IMR-90 (cell line): ENCODE results near the gene CHRM5. TPM values are rescaled to one million over a fixed set of nuclear protein-coding genes. Genes with fewer than 3 reads are reported as not detected.

Source experiments
- ATAC-seq: fragments of 200-7000 bp; cut with Tn5 transposase; 2 replicates; pipeline ENCODE4 v1.9.1; 2020; ENCODE audit warnings: low read depth, mild to moderate bottlenecking, moderate library complexity
- BruUV-seq: library from RNA; stranded (reverse); fragments of 400-500 nt; replicated peaks from 2 replicates; lab custom pipeline; 2021; lab: Mats Ljungman, UMichigan
- CTCF ChIA-PET: fragments of 300-600 bp; formaldehyde crosslinking; extraction: SDS; loops from one replicate; lab custom pipeline; 2021; ENCODE audit warnings: antibody characterized with exemption; lab: Yijun Ruan, JAX
- POLR2A ChIA-PET: fragments of 300-600 bp; sonication (Branson Sonifier 250); formaldehyde crosslinking; loops from one replicate; lab custom pipeline; 2022; ENCODE audit warnings: antibody characterized with exemption; ENCODE audit not compliant: unreplicated experiment; lab: Charles Lee
- DNase-seq: peaks from one replicate; pipeline ENCODE4 v3.0.0; 2013
- H2AFZ ChIP-seq: replicated peaks from 2 replicates; pipeline ENCODE3; 2013; ENCODE audit warnings: low read length, mild to moderate bottlenecking; ENCODE audit not compliant: poor library complexity
- H2AK5ac ChIP-seq: 2 replicates; pipeline ENCODE4 v1.6.1; 2013; ENCODE audit warnings: low read depth, low read length, inconsistent platforms
- H2AK9ac ChIP-seq: replicated peaks from 2 replicates; pipeline ENCODE3; 2013; ENCODE audit warnings: mild to moderate bottlenecking, low read depth, low read length, moderate library complexity; ENCODE audit not compliant: poor library complexity
- H2BK120ac ChIP-seq: 2 replicates; pipeline ENCODE4 v1.6.1; 2013; ENCODE audit warnings: low read depth, low read length, inconsistent platforms
- H2BK15ac ChIP-seq: 3 replicates; pipeline ENCODE4 v1.6.1; 2013; ENCODE audit warnings: low read depth, low read length, inconsistent platforms
- H2BK20ac ChIP-seq: 2 replicates; pipeline ENCODE4 v1.6.1; 2013; ENCODE audit warnings: low read depth, mild to moderate bottlenecking, inconsistent platforms, low read length, moderate library complexity
- H2BK5ac ChIP-seq: 2 replicates; pipeline ENCODE4 v1.6.1; 2013; ENCODE audit warnings: mild to moderate bottlenecking, low read depth, low read length, inconsistent platforms; ENCODE audit not compliant: poor library complexity, severe bottlenecking
- H3K14ac ChIP-seq: replicated peaks from 2 replicates; pipeline ENCODE4 v1.6.1; 2013; ENCODE audit warnings: low read depth, low read length, inconsistent platforms
- H3K18ac ChIP-seq: 2 replicates; pipeline ENCODE4 v1.6.1; 2013; ENCODE audit warnings: low read depth, low read length, control low read depth
- H3K23ac ChIP-seq: 2 replicates; pipeline ENCODE4 v1.6.1; 2013; ENCODE audit warnings: low read depth, low read length, inconsistent platforms
- H3K27ac ChIP-seq: 2 replicates; pipeline ENCODE4 v1.5.1; 2013; ENCODE audit warnings: mild to moderate bottlenecking, control low read depth, low read length; ENCODE audit not compliant: insufficient read depth
- H3K27me3 ChIP-seq: 2 replicates; pipeline ENCODE4 v1.6.1; 2013; ENCODE audit warnings: low read length; ENCODE audit not compliant: control insufficient read depth, insufficient read depth
- H3K36me3 ChIP-seq: 2 replicates; pipeline ENCODE4 v1.6.1; 2013; ENCODE audit warnings: low read length, mixed read lengths; ENCODE audit not compliant: control insufficient read depth, insufficient read depth
- H3K4ac ChIP-seq: 2 replicates; pipeline ENCODE4 v1.6.1; 2013; ENCODE audit warnings: low read depth, low read length, inconsistent platforms
- H3K4me1 ChIP-seq: 2 replicates; pipeline ENCODE4 v1.6.1; 2013; ENCODE audit warnings: low read length, mixed read lengths; ENCODE audit not compliant: control insufficient read depth, insufficient read depth
- H3K4me2 ChIP-seq: 2 replicates; pipeline ENCODE4 v1.6.1; 2013; ENCODE audit warnings: low read depth, mild to moderate bottlenecking, control low read depth, low read length, moderate library complexity
- H3K4me3 ChIP-seq: 2 replicates; pipeline ENCODE4 v1.5.1; 2013; ENCODE audit warnings: low read depth, mild to moderate bottlenecking, control low read depth, low read length, moderate library complexity; ENCODE audit not compliant: insufficient read depth
- H3K56ac ChIP-seq: 2 replicates; pipeline ENCODE4 v1.6.1; 2013; ENCODE audit warnings: low read length, inconsistent platforms; ENCODE audit not compliant: insufficient read depth; ENCODE audit errors: extremely low read depth
- H3K79me1 ChIP-seq, 2 experiments: 2 replicates each; pipeline ENCODE4 v1.6.1; 2013; ENCODE audit warnings: low read length in 2 of 2, inconsistent platforms in 1 of 2, low read depth in 1 of 2
- H3K9ac ChIP-seq: 2 replicates; pipeline ENCODE4 v1.6.1; 2013; ENCODE audit warnings: low read depth, low read length, control low read depth
- H3K9me1 ChIP-seq: 2 replicates; pipeline ENCODE4 v1.6.1; 2013; ENCODE audit warnings: low read length, inconsistent platforms; ENCODE audit not compliant: insufficient read depth
- H3K9me3 ChIP-seq: 2 replicates; pipeline ENCODE4 v1.6.1; 2013; ENCODE audit warnings: low read length; ENCODE audit not compliant: control insufficient read depth, insufficient read depth
- H4K20me1 ChIP-seq: 2 replicates; pipeline ENCODE4 v1.6.1; 2013; ENCODE audit warnings: low read length, inconsistent platforms; ENCODE audit not compliant: insufficient read depth
- H4K5ac ChIP-seq: 2 replicates; pipeline ENCODE4 v1.6.1; 2013; ENCODE audit warnings: mild to moderate bottlenecking, low read depth, low read length, control low read depth
- H4K8ac ChIP-seq, 2 experiments: 2 replicates each; pipeline ENCODE4 v1.6.1; 2013; ENCODE audit warnings: low read depth in 2 of 2, low read length in 2 of 2, control low read depth in 1 of 2, inconsistent platforms in 1 of 2
- H4K91ac ChIP-seq: 2 replicates; pipeline ENCODE4 v1.6.1; 2013; ENCODE audit warnings: low read depth, low read length, inconsistent platforms; ENCODE audit not compliant: insufficient read depth
- BHLHE40 ChIP-seq: fragments of 150-350 bp; IDR thresholded peaks from 2 replicates; pipeline ENCODE4 v1.6.1; 2016; ENCODE audit warnings: mild to moderate bottlenecking, low read depth, low read length
- CEBPB ChIP-seq: IDR thresholded peaks from 2 replicates; pipeline ENCODE4 v1.6.1; 2012; ENCODE audit warnings: low read depth, low read length, improper control_type of control experiment
- CHD1 ChIP-seq: IDR thresholded peaks from 2 replicates; pipeline ENCODE4 v1.6.1; 2012; ENCODE audit warnings: low read depth, low read length, improper control_type of control experiment
- FOS ChIP-seq: fragments of 150-350 bp; IDR thresholded peaks from 2 replicates; pipeline ENCODE4 v1.6.1; 2016; ENCODE audit warnings: low read depth, low read length
- MAFK ChIP-seq: IDR thresholded peaks from 2 replicates; pipeline ENCODE4 v1.6.1; 2012; ENCODE audit warnings: low read depth, low read length, improper control_type of control experiment
- MAZ ChIP-seq: IDR thresholded peaks from 2 replicates; pipeline ENCODE4 v1.6.1; 2012; ENCODE audit warnings: low read depth, mild to moderate bottlenecking, low read length, improper control_type of control experiment, moderate library complexity, borderline replicate concordance
- MXI1 ChIP-seq: IDR thresholded peaks from 2 replicates; pipeline ENCODE4 v1.6.1; 2012; ENCODE audit warnings: low read depth, mild to moderate bottlenecking, low read length, moderate library complexity, borderline replicate concordance
- NFE2L2 ChIP-seq: fragments of 150-350 bp; IDR thresholded peaks from 2 replicates; pipeline ENCODE4 v1.6.1; 2016; ENCODE audit warnings: low read depth, mild to moderate bottlenecking, low read length
- POLR2A ChIP-seq: IDR thresholded peaks from 2 replicates; pipeline ENCODE4 v1.6.1; 2012; ENCODE audit warnings: mild to moderate bottlenecking, low read depth, low read length
- RAD21 ChIP-seq: IDR thresholded peaks from 2 replicates; pipeline ENCODE4 v1.6.1; 2012; ENCODE audit warnings: low read length, improper control_type of control experiment
- RCOR1 ChIP-seq: IDR thresholded peaks from 2 replicates; pipeline ENCODE4 v1.6.1; 2012; ENCODE audit warnings: mild to moderate bottlenecking, low read length, improper control_type of control experiment; ENCODE audit not compliant: insufficient replicate concordance
- RFX5 ChIP-seq: IDR thresholded peaks from 2 replicates; pipeline ENCODE4 v1.8.0; 2012; ENCODE audit warnings: low read depth, mild to moderate bottlenecking, low read length, moderate library complexity
- SMC3 ChIP-seq: fragments of 150-350 bp; IDR thresholded peaks from 2 replicates; pipeline ENCODE4 v1.6.1; 2016; ENCODE audit warnings: low read depth, mild to moderate bottlenecking, antibody characterized with exemption, low read length, moderate library complexity
- WGBS, 2 experiments: methylation state at CpG; one replicate each; pipeline versions ENCODE4 v1.1.5 to v1.1.7; 2013; ENCODE audit warnings: missing lambda C conversion rate in 2 of 2; ENCODE audit not compliant: insufficient read length in 1 of 2; ENCODE audit errors: extremely low coverage in 2 of 2; 5-methylcytosine and 5-hydroxymethylcytosine counted together
- dilution Hi-C: fragments of 300-500 bp; cut with HindIII; formaldehyde crosslinking; loops from one replicate; pipeline ENCODE4 v1.14.3; 2018; ENCODE audit warnings: low sequenced_read_pairs; ENCODE audit not compliant: unreplicated experiment
- in situ Hi-C: fragments of 300-500 bp; cut with MboI; formaldehyde crosslinking; loops from 3 replicates; pipeline ENCODE4 v1.14.3; 2019; ENCODE audit warnings: low sequenced_read_pairs, inconsistent platforms, mixed read lengths
- intact Hi-C: fragments of 100-400 bp; cut with micrococcal nuclease; formaldehyde crosslinking; loops from 2 replicates; pipeline ENCODE4 v1.10.0; 2022
- polyA plus RNA-seq, 3 experiments: library from polyadenylated mRNA; depleted of rRNA; stranded (reverse); fragments of >200 nt; gene quantifications; 2 replicates each; pipeline ENCODE4 v1.2.3, GENCODE V29; 2012; ENCODE audit warnings: low replicate concordance in 1 of 3
- total RNA-seq: library from RNA; depleted of rRNA; stranded (reverse); fragments of >200 nt; gene quantifications from 2 replicates; pipeline ENCODE4 v1.2.3, GENCODE V29; 2012
- TF ChIP-seq, protein P1 (sequence below): fragments of 150-350 bp; IDR thresholded peaks from 2 replicates; pipeline ENCODE4 v1.6.1; 2017; ENCODE audit warnings: mild to moderate bottlenecking, antibody characterized with exemption, low read length, low read depth
- TF ChIP-seq, protein P2 (sequence below): conservative IDR thresholded peaks from 2 replicates; pipeline ENCODE4 v1.5.1; 2012; ENCODE audit warnings: mild to moderate bottlenecking, low read depth, low read length, improper control_type of control experiment
- TF ChIP-seq, protein P3 (sequence below): fragments of 150-350 bp; IDR thresholded peaks from 2 replicates; pipeline ENCODE4 v1.6.1; 2016; ENCODE audit warnings: low read depth, mild to moderate bottlenecking, low read length, moderate library complexity, borderline replicate concordance

Gene CHRM5
- total and polyA plus RNA-seq, 2 of the 4 experiments (the other 2 are of a cell fraction), result under 0.01 to 0.03 TPM

DNA sequence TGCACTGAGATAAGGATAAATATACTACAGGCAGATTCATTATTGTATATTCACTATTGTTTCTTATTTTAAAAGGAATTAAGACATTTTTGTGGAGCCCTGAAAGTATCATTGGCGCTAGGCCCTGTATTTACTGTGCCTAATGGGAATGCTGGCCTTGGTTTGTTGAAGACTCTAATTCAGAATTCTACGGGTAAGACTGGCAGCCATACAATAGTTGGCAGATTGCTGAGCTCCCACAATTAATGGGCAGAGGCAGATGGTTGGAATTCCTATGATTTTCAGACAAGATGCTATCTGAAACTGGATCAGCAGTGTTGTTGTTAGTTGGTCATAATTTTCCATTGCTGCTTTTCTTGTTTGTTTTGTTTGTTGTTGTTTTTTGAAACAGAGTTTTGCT, 148.3 kb downstream of the CHRM5 start:
- Histone ChIP-seq H3K23ac (no peak overlapping the region), H4K20me1 (no peaks in the 10 kb centered on the region), H2BK120ac (no peak overlapping the region), H3K4me2 (no peak overlapping the region), H3K14ac (no peak overlapping the region), H3K9me3 (no peaks in the 10 kb centered on the region), H2BK5ac (no peak overlapping the region), H4K5ac (no peak overlapping the region), H4K91ac (no peak overlapping the region), H3K36me3 (no peaks in the 10 kb centered on the region), H2AFZ (no peak overlapping the region), H3K27ac (no peak overlapping the region), H2BK15ac (no peak overlapping the region), H3K4me1 (no peaks in the 10 kb centered on the region), H2BK20ac (no peak overlapping the region), H3K18ac (no peak overlapping the region), H4K8ac (no peak overlapping the region), H3K79me1 (no peaks in the 10 kb centered on the region), H2AK9ac (no peak overlapping the region), H2AK5ac (no peak overlapping the region), H3K9ac (no peak overlapping the region), H3K4ac (no peak overlapping the region), H3K9me1 (no peaks in the 10 kb centered on the region), H3K27me3 (no peaks in the 10 kb centered on the region), H3K56ac (no peak overlapping the region), H3K4me3 (no peak overlapping the region)
- in situ Hi-C loops (loop anchor here (25.0 kb wide), 1 partner anchor 471 kb away; the partner anchor contains the start of gene GOLGA8B), intact Hi-C loops (no loop called here), dilution Hi-C loops (no loop called here)
- TF ChIP-seq CHD1 (no peak), NFE2L2 (no peak), FOS (no peak), RFX5 (no peak), MAFK (no peak), RCOR1 (no peak), POLR2A (no peak), CEBPB (no peak), RAD21 (no peak), MAZ (no peak), MXI1 (no peak), BHLHE40 (no peak), SMC3 (no peak)
- TF ChIP-seq, protein P1, sequence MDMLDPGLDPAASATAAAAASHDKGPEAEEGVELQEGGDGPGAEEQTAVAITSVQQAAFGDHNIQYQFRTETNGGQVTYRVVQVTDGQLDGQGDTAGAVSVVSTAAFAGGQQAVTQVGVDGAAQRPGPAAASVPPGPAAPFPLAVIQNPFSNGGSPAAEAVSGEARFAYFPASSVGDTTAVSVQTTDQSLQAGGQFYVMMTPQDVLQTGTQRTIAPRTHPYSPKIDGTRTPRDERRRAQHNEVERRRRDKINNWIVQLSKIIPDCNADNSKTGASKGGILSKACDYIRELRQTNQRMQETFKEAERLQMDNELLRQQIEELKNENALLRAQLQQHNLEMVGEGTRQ, result no peak
- TF ChIP-seq, protein P2, sequence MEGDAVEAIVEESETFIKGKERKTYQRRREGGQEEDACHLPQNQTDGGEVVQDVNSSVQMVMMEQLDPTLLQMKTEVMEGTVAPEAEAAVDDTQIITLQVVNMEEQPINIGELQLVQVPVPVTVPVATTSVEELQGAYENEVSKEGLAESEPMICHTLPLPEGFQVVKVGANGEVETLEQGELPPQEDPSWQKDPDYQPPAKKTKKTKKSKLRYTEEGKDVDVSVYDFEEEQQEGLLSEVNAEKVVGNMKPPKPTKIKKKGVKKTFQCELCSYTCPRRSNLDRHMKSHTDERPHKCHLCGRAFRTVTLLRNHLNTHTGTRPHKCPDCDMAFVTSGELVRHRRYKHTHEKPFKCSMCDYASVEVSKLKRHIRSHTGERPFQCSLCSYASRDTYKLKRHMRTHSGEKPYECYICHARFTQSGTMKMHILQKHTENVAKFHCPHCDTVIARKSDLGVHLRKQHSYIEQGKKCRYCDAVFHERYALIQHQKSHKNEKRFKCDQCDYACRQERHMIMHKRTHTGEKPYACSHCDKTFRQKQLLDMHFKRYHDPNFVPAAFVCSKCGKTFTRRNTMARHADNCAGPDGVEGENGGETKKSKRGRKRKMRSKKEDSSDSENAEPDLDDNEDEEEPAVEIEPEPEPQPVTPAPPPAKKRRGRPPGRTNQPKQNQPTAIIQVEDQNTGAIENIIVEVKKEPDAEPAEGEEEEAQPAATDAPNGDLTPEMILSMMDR, result no peak
- TF ChIP-seq, protein P3, sequence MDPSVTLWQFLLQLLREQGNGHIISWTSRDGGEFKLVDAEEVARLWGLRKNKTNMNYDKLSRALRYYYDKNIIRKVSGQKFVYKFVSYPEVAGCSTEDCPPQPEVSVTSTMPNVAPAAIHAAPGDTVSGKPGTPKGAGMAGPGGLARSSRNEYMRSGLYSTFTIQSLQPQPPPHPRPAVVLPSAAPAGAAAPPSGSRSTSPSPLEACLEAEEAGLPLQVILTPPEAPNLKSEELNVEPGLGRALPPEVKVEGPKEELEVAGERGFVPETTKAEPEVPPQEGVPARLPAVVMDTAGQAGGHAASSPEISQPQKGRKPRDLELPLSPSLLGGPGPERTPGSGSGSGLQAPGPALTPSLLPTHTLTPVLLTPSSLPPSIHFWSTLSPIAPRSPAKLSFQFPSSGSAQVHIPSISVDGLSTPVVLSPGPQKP, result no peak
- no TSS peak for BruUV-seq
- ChIA-PET CTCF (interaction anchor here (0.9 kb wide), 1 partner anchor 250 kb away, joined by 3 read pairs; the partner anchor contains the start of gene LPCAT4), POLR2A (no interaction called here)
- ATAC-seq, result no peak
- DNase-seq, result no peak
- no CpG with 5 or more reads among the region's 2 CpGs for WGBS, 2 experiments
